Natural killer cell (primary cell): Measurements from ENCODE around the gene ZPR1. TPM values are rescaled to one million over a fixed set of nuclear protein-coding genes. Genes with fewer than 3 reads are reported as not detected.

Experiments
- ATAC-seq, 3 donors: fragments of 150-1000 bp in 2 of 3; fragments of 200-7000 bp in 1 of 3; cut with Tn5 transposase; 1 replicate in 1 of 3; 2 replicates in 2 of 3; pipeline ENCODE4 v1.10.0; 2021; ENCODE audit warnings: mild to moderate bottlenecking in 2 of 3, moderate library complexity in 2 of 3
- DNase-seq, 2 donors: peaks; one replicate each; pipeline versions ENCODE4 v3.0.0 to v3.0.0-alpha.2; 2013 to 2021; ENCODE audit warnings: mixed read lengths in 1 of 2
- H3K27ac ChIP-seq: one replicate; pipeline ENCODE4 v1.5.1; 2013; ENCODE audit warnings: mild to moderate bottlenecking, low read length
- H3K27me3 ChIP-seq: one replicate; pipeline ENCODE4 v1.6.1; 2013; ENCODE audit warnings: low read length; ENCODE audit not compliant: control insufficient read depth, insufficient read depth
- H3K36me3 ChIP-seq: one replicate; pipeline ENCODE4 v1.6.1; 2013; ENCODE audit warnings: low read length; ENCODE audit not compliant: control insufficient read depth, insufficient read depth
- H3K4me1 ChIP-seq: one replicate; pipeline ENCODE4 v1.6.1; 2013; ENCODE audit warnings: low read length; ENCODE audit not compliant: control insufficient read depth, insufficient read depth
- H3K4me3 ChIP-seq: one replicate; pipeline ENCODE4 v1.5.1; 2013; ENCODE audit warnings: low read length
- H3K9me3 ChIP-seq: one replicate; pipeline ENCODE4 v1.6.1; 2013; ENCODE audit warnings: low read length; ENCODE audit not compliant: control insufficient read depth, insufficient read depth
- H3K27ac Mint-ChIP-seq, 2 donors: one replicate each; pipeline ENCODE4 v1.8.0; 2022; ENCODE audit warnings: mild to moderate bottlenecking in 2 of 2, mixed read lengths in 2 of 2, moderate library complexity in 1 of 2
- H3K27me3 Mint-ChIP-seq, 2 donors: one replicate each; pipeline ENCODE4 v1.8.0; 2022; ENCODE audit warnings: low read depth in 2 of 2, mixed read lengths in 2 of 2
- H3K36me3 Mint-ChIP-seq: one replicate; pipeline ENCODE4 v1.8.0; 2022; ENCODE audit warnings: mixed read lengths
- H3K4me1 Mint-ChIP-seq, 2 donors: one replicate each; pipeline ENCODE4 v1.8.0; 2022; ENCODE audit warnings: mixed read lengths in 2 of 2
- H3K4me3 Mint-ChIP-seq: one replicate; pipeline ENCODE4 v1.8.0; 2022; ENCODE audit warnings: mild to moderate bottlenecking, moderate library complexity, mixed read lengths
- H3K9me3 Mint-ChIP-seq, 2 donors: one replicate each; pipeline ENCODE4 v1.8.0; 2022; ENCODE audit warnings: mixed read lengths in 2 of 2
- CTCF ChIP-seq: fragments of 200-600 bp; IDR thresholded peaks from one replicate; pipeline ENCODE4 v1.8.0; 2022; ENCODE audit warnings: antibody characterized with exemption
- WGBS: methylation state at CpG from one replicate; pipeline ENCODE4 v1.1.7; 2013; ENCODE audit warnings: missing lambda C conversion rate; ENCODE audit not compliant: insufficient coverage; 5-methylcytosine and 5-hydroxymethylcytosine counted together
- intact Hi-C: fragments of 100-400 bp; cut with micrococcal nuclease; formaldehyde crosslinking; loops from one replicate; pipeline ENCODE4 v1.14.2; 2022
- total RNA-seq, 4 donors: library from RNA; stranded (reverse); fragments of 120-200 nt in 1 of 4; gene quantifications; one replicate each; pipeline versions ENCODE4 v1.2.3 to v1.2.4, GENCODE V29; 2013 to 2022

Gene ZPR1
- total RNA-seq, 3 donors from 2014 or later (not counting 1 experiment from before 2014, with no cell fraction given), result 92.0 to 107 (median 92.6) TPM

- H3K36me3 Mint-ChIP-seq, result no peaks in the 10 kb centered on the region
- 75% methylated on average over 5 of the region's 5 CpGs for WGBS
- no peaks in the 10 kb centered on the region for H3K36me3 ChIP-seq
- no peak overlapping the region for H3K27ac ChIP-seq
- DNase-seq (no peak), ATAC-seq (no peak)
- no peaks in the 10 kb centered on the region for H3K4me1 Mint-ChIP-seq
- H3K4me3 Mint-ChIP-seq, result no peak overlapping the region
- H3K27me3 Mint-ChIP-seq, result peaks cover 3 to 26% of the 10 kb centered on the region in 2 donors
- H3K27me3 ChIP-seq, result no peaks in the 10 kb centered on the region
- H3K4me3 ChIP-seq, result no peak overlapping the region
- H3K9me3 ChIP-seq, result no peaks in the 10 kb centered on the region
- H3K4me1 ChIP-seq, result no peaks in the 10 kb centered on the region
- intact Hi-C loops, result no loop called here
- no peak overlapping the region for H3K27ac Mint-ChIP-seq
- no peak for TF ChIP-seq CTCF
- no peaks in the 10 kb centered on the region for H3K9me3 Mint-ChIP-seq
Measured at GRCh38 chr11:116798368-116798767, 10.5 kb upstream of the ZPR1 start.

GRCh38 chr11:116797816-116798215 lies 10.0 kb upstream of the ZPR1 start:
- no peak overlapping the region for H3K4me3 ChIP-seq
- H3K27ac ChIP-seq, result no peak overlapping the region
- Mint-ChIP-seq H3K27me3 (peaks cover 3 to 25% of the 10 kb centered on the region in 2 donors), H3K4me3 (no peak overlapping the region), H3K36me3 (no peaks in the 10 kb centered on the region), H3K4me1 (no peaks in the 10 kb centered on the region), H3K9me3 (no peaks in the 10 kb centered on the region), H3K27ac (no peak overlapping the region)
- WGBS, result 98% methylated on average over 4 of the region's 5 CpGs
- ATAC-seq (no peak), DNase-seq (no peak)
- H3K9me3 ChIP-seq, result no peaks in the 10 kb centered on the region
- H3K36me3 ChIP-seq, result no peaks in the 10 kb centered on the region
- H3K4me1 ChIP-seq, result no peaks in the 10 kb centered on the region
- no peaks in the 10 kb centered on the region for H3K27me3 ChIP-seq
- no peak for TF ChIP-seq CTCF
- intact Hi-C loops, result no loop called here

GRCh38 chr11:116796548-116796947 lies 8.7 kb upstream of the ZPR1 start:
- no peak overlapping the region for H3K4me3 Mint-ChIP-seq
- no peaks in the 10 kb centered on the region for H3K36me3 Mint-ChIP-seq
- ATAC-seq (no peak), DNase-seq (no peak)
- Histone ChIP-seq H3K4me1 (peaks cover 2% of the 10 kb centered on the region), H3K36me3 (no peaks in the 10 kb centered on the region), H3K27me3 (no peaks in the 10 kb centered on the region), H3K27ac (no peak overlapping the region), H3K4me3 (no peak overlapping the region), H3K9me3 (no peaks in the 10 kb centered on the region)
- H3K27ac Mint-ChIP-seq, result no peak overlapping the region
- no CpG with 5 or more reads among the region's 1 CpG for WGBS
- intact Hi-C loops, result no loop called here
- TF ChIP-seq CTCF, result no peak
- peaks cover 0 to under 1% of the 10 kb centered on the region in 2 donors for H3K4me1 Mint-ChIP-seq
- H3K9me3 Mint-ChIP-seq, result no peaks in the 10 kb centered on the region
- peaks cover 3 to 22% of the 10 kb centered on the region in 2 donors for H3K27me3 Mint-ChIP-seq

- Mint-ChIP-seq H3K36me3 (no peaks in the 10 kb centered on the region), H3K4me1 (peaks cover 0 to 7% of the 10 kb centered on the region in 2 donors), H3K9me3 (no peaks in the 10 kb centered on the region), H3K4me3 (no peak overlapping the region), H3K27ac (no peak overlapping the region), H3K27me3 (peaks cover 3 to 13% of the 10 kb centered on the region in 2 donors)
- 82% methylated on average over 2 of the region's 2 CpGs for WGBS
- intact Hi-C loops, result loop anchor here (5.0 kb wide), 1 partner anchor 57 kb away; no protein-coding TSS in a partner anchor
- Histone ChIP-seq H3K9me3 (no peaks in the 10 kb centered on the region), H3K4me3 (no peak overlapping the region), H3K36me3 (no peaks in the 10 kb centered on the region), H3K27ac (no peak overlapping the region), H3K4me1 (peaks cover 10% of the 10 kb centered on the region), H3K27me3 (no peaks in the 10 kb centered on the region)
- TF ChIP-seq CTCF, result no peak
- DNase-seq (no peak), ATAC-seq (no peak)
Measured at GRCh38 chr11:116794851-116795250, 7.0 kb upstream of the ZPR1 start.
